ENCODE results near the gene RORC. TPM values are rescaled to one million over a fixed set of nuclear protein-coding genes. Genes with fewer than 3 reads are reported as not detected.
"Not testable (repeated sequence)": the region's sequence is repeated elsewhere in the genome, so short reads cannot be mapped to it uniquely, and the experiment has no call there.

RORC gene
- not detected for total RNA-seq (2021; fragmentation: NEBNext Ultra II Directional; extraction: Animal tissue kit (Norgen Biotek cat#: 25700))
- long read RNA-seq = 0 reads

GRCh38 chr1:151831605-151832004, at the start of gene RORC:
RORC (minus strand) TSS chr1:151831802; CDS start chr1:151831764, 38 bp downstream.
- H3K36me3 Mint-ChIP-seq (ENCODE audit: low read depth) = no peaks in the 10 kb centered on the region
- DNase-seq = no peak
- peaks cover 6% of the 10 kb centered on the region for H3K4me1 Mint-ChIP-seq (ENCODE audit: low read depth)
- peaks cover 32% of the 10 kb centered on the region for H3K27me3 Mint-ChIP-seq (ENCODE audit: insufficient read depth)
- H3K27ac Mint-ChIP-seq = no peak within 1 kb of the TSS
- no peaks in the 10 kb centered on the region for H3K9me3 Mint-ChIP-seq
- no peak within 1 kb of the TSS for H3K4me3 Mint-ChIP-seq
- no peak for TF ChIP-seq CTCF (IDR thresholded peaks at IDR 0.05)

- H3K9me3 Mint-ChIP-seq = no peaks in the 10 kb centered on the region
- DNase-seq = no peak
- no peak overlapping the region for H3K27ac Mint-ChIP-seq
These were observed 44.0 kb upstream of the RORC start for GRCh38 chr1:151875419-151876097.

GRCh38 chr1:151872776-151873175, 41.2 kb upstream of the RORC start:
- H3K9me3 Mint-ChIP-seq; H3K27me3 Mint-ChIP-seq (ENCODE audit: insufficient read depth); H3K4me3 Mint-ChIP-seq; H3K27ac Mint-ChIP-seq; H3K4me1 Mint-ChIP-seq (ENCODE audit: low read depth); DNase-seq: not testable (repeated sequence)
- H3K36me3 Mint-ChIP-seq (ENCODE audit: low read depth) = peaks cover 11% of the 10 kb centered on the region; the same call in 1 of the 2 replicates

More at GRCh38 chr1:151875419-151876097, 44.0 kb upstream of the RORC start:
- no peak overlapping the region for H3K4me3 Mint-ChIP-seq
- TF ChIP-seq CTCF (IDR thresholded peaks at IDR 0.05) = no peak
- peaks cover 2% of the 10 kb centered on the region for H3K27me3 Mint-ChIP-seq (ENCODE audit: insufficient read depth)
- no peaks in the 10 kb centered on the region for H3K4me1 Mint-ChIP-seq (ENCODE audit: low read depth)
- peaks cover 11% of the 10 kb centered on the region; the same call in 1 of the 2 replicates for H3K36me3 Mint-ChIP-seq (ENCODE audit: low read depth)

- Mint-ChIP-seq H3K4me1 (ENCODE audit: low read depth) (peaks cover 14% of the 10 kb centered on the region), H3K36me3 (ENCODE audit: low read depth) (peaks cover 6% of the 10 kb centered on the region; the same call in 1 of the 2 replicates), H3K27me3 (ENCODE audit: insufficient read depth) (peaks cover 2% of the 10 kb centered on the region; the same call in 1 of the 2 replicates), H3K4me3 (no peak overlapping the region), H3K9me3 (no peaks in the 10 kb centered on the region), H3K27ac (no peak overlapping the region)
- no peak for TF ChIP-seq CTCF (IDR thresholded peaks at IDR 0.05)
- no peak for DNase-seq
These were observed 39.9 kb upstream of the RORC start for GRCh38 chr1:151871284-151872030.

- Mint-ChIP-seq H3K36me3 (ENCODE audit: low read depth) (no peaks in the 10 kb centered on the region), H3K27me3 (ENCODE audit: insufficient read depth) (peaks cover 12% of the 10 kb centered on the region), H3K27ac (peak overlapping the region; percentile 61; the same call in 1 of the 2 replicates), H3K9me3 (no peaks in the 10 kb centered on the region), H3K4me3 (no peak overlapping the region), H3K4me1 (ENCODE audit: low read depth) (peaks cover 14% of the 10 kb centered on the region)
- DNase-seq = no peak
- TF ChIP-seq CTCF (IDR thresholded peaks at IDR 0.05) = no peak
These were observed 36.9 kb upstream of the RORC start for GRCh38 chr1:151868486-151868885.
